Stimulated activated CD8-positive, alpha-beta memory T cell treated with anti-CD3 and anti-CD28 coated beads, Interleukin-7, amount 100 ng/mL, for 48 hours (primary cell): ENCODE results near the gene ACTR2.

Experiments used
- DNase-seq, 2 donors: peaks; one replicate each; pipeline ENCODE4 v3.0.0-alpha.2; 2020; ENCODE audit warnings: low read depth in 1 of 2; ENCODE audit errors: extremely low read depth in 1 of 2

The ACTR2 gene

DNA sequence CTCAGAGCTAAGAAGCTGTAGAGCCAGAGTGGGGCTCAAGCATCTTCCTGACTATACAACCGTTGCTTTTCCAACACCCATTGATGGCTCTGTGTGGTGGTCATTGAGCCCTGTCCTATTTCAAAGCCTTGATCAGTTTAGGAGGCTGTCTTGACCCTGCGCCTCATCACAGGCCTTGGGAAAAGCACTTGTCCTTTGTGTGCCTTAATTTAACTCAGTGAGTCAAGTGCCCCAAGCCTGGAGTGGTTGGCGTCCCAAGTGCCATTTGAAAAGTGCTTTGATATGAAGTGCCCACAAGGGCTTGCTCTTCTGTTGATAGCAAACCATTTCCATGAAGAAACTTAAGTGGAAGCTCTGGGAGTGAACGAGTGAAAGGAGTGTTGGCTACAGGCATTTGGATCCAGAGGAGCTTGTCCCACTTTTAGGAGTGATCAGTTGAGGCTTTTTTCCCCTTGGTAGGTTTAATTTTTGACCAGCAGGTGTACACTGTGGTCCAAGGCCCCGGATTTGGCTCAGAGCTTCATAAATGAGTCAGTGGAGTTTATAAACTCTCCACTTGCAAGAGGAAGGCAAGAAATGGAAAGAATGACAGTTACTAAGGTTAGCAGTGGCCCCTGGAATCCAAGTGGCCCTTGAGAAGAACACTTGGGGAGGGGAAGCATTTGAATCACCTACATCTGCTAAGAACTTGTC, 50.3 kb downstream of the ACTR2 start:
- DNase-seq: no peak

DNA sequence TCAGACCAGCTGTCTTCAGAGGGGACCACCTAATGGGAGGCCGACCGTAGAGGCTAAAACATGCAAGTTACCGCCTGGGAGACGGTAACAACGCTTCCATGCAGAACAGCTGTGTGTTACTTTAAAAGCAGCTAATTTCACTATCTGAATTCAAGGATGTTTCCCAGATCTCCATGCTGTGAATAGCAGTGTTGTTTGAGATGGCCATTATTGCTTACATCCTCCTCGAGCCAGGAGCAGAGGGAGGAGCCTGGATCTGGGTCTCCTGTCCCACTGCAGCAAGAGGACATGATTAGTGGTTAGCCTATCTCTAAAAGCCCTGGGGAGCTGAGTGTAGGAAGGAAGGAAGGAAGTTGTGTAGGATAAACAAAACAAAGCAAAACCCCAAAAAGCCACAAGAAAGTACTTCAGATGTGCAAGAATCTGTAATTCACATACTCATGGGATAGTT, 50.9 kb downstream of the ACTR2 start:
- no peak for DNase-seq

DNA sequence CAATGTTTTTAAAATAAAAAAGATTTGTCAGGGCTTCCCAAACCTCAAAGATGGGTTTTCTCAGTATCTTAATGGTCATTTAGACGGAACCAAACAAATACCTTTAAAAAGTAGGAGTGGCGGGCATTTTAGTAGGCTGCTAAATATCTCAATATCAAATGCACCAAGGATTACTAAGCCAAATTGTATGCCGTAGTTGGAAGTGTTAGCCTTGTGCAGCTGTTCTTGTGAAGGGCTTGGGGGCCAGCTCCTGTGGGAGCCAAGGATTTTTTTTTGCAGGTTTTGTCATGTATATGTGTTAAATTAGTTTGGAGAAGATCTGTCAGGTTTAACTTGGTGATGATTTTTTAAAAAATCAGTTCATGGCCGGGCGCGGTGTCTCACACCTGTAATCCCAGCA, 52.1 kb downstream of the ACTR2 start:
- DNase-seq: no peak

GRCh38 chr2:65281627-65282351, 54.2 kb downstream of the ACTR2 start:
- no peak for DNase-seq

- DNase-seq: no peak
Observed at GRCh38 chr2:65282477-65283053, 54.9 kb downstream of the ACTR2 start.

DNA sequence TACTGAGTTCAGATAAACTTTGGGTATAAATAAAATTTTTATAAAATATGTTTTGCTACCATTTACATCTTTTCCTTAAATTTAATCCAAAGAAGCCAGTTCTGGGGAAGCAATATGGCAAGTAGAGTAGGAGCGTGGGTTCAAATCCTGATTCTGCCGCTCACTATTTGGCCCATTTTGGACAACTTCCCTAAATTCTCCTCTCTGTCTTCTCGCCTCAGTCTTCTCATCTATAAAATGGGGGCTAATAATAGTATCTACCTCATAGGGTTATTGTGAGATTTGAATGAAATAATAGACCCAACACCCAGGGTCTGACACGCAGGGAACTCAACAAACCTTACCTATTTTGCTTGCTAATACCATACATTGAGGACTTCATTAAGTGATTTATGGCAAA, 59.7 kb downstream of the ACTR2 start:
- no peak for DNase-seq

DNA sequence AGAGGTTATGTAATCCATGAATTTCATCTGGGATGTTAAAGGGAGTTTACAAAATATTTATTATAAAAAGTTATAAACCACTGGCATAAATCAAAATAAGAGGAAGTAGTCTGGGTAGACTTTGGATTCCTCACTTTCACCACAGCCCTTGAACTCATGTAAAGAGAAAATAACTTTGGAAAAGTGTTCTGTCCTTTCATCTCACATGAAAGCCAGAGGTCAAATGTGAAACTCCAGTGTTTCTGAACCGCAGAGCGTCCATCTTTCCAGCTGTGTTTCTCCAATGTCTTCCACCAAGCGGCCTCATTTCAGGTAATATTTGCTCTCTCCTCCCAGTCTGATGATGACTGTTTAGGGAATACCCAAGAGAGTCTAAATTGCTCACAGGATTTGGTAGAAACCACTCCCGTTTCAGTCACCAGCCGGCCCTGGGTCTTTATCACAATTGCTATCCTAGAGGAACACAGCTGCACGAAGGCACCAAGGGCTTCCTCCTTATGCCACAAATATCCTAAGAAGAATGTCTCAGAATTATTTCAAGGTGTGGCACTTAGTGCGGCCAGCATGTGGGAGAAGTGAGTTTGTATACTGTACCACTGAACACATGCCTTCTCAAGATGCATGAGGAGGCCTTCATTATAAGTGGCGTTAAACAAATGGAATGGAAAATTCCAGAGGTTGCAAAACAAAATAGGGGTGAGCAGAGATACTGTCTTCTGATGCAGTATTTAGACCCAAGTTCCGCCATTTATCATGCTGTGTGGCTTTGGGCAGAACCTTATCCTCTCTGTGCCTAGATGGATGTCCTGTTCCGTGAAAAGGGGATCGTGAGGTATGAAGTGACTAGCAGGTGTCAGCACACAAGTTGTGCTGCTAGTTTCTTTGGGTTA, 63.8 kb downstream of the ACTR2 start:
- DNase-seq: no peak

GRCh38 chr2:65292106-65292400, 64.4 kb downstream of the ACTR2 start:
- no peak for DNase-seq

DNA sequence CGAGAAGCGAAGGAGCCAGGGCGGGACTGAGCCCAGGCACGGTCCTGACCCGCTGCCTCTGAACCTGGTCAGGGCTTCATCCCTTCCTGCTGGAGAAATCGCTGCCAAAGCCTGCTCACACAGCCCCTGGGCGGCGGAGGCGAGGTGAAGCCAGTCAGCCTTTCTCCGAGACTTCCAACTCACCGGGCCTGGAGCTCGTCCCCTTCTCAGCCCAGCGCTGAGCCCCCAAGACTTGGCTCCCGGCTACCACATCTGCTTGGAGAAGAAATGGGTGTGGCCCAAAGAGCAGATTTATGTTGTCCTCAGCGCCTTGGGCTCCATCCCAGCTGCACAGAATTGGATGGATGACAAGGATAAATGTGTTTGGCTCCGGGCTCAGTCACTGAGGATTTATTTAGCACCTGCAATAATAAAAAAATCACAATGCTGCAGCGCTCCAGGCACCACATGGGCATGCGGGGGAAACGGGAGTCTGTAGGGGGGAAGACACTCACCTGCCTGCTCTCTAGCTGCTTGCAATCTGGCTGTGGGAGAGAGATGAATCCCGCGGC, 64.9 kb downstream of the ACTR2 start:
- DNase-seq: no peak

DNA sequence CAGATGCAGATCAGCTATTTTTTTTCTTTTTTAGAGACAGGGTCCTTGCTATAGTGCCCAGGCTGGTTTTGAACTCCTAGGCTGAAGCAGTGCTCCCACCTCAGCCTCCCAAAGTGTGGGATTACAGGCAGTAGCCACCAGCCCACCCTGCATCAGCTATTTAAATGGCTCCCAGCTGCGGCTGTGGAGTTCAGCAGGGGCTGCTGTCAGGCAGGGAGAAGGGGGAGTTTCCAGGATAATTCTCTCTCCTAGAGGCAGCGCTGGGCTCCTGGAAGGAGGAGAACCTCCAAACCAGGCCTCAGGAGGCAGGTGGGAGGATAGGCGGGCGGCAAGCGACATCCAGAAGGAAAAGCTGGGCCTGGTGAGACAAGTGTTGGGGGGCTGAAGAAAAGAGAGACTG, 65.7 kb downstream of the ACTR2 start:
- no peak for DNase-seq

DNA sequence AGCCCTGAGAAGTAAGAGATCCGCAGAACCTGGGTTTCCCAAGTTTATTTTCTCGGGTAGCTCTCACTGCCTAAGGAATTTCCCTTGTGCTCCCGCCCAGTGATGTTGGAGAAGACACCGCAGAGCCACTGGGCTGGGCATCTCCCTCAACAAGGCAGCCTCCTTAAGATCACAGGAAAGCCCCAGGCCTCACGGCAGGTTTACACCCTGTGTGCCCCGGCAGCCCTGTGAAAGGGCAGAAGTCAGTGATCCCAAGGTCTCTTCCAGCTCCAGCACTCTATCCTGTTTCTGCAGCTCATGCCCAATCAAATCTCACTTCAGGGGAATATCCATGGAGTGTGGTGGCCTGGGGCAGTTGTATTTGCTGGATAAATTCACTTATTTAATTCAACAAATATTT, 66.5 kb downstream of the ACTR2 start:
- no peak for DNase-seq

DNA sequence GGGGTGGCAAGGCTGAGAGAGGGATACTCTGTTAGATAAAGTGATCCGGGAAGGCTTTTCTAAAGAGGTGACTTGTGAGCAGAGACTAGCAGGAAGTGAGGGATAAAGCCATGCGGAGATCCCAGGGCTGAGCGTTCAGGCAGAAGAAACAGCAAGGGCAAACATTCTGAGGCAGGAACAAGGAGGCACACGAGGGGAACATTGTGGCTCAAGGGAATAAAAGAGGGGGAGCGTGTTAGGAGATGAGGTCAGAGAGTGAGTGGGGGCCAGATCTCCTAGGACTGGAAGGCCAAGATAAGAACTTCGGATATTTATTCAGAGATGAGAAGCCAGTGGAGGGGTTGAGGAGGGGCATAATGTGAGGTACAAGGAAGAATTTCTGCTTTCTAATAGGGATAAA, 67.1 kb downstream of the ACTR2 start:
- no peak for DNase-seq

- no peak for DNase-seq
Observed at GRCh38 chr2:65296971-65297370, 69.3 kb downstream of the ACTR2 start.

GRCh38 chr2:65297544-65297943, 69.9 kb downstream of the ACTR2 start:
- no peak for DNase-seq

GRCh38 chr2:65298089-65298488, 70.5 kb downstream of the ACTR2 start:
- no peak for DNase-seq

- peak; percentile 41 to 76 for DNase-seq
Observed at GRCh38 chr2:65299246-65299645, 71.6 kb downstream of the ACTR2 start.

GRCh38 chr2:65300134-65300760, 72.6 kb downstream of the ACTR2 start:
- DNase-seq: no peak

DNA sequence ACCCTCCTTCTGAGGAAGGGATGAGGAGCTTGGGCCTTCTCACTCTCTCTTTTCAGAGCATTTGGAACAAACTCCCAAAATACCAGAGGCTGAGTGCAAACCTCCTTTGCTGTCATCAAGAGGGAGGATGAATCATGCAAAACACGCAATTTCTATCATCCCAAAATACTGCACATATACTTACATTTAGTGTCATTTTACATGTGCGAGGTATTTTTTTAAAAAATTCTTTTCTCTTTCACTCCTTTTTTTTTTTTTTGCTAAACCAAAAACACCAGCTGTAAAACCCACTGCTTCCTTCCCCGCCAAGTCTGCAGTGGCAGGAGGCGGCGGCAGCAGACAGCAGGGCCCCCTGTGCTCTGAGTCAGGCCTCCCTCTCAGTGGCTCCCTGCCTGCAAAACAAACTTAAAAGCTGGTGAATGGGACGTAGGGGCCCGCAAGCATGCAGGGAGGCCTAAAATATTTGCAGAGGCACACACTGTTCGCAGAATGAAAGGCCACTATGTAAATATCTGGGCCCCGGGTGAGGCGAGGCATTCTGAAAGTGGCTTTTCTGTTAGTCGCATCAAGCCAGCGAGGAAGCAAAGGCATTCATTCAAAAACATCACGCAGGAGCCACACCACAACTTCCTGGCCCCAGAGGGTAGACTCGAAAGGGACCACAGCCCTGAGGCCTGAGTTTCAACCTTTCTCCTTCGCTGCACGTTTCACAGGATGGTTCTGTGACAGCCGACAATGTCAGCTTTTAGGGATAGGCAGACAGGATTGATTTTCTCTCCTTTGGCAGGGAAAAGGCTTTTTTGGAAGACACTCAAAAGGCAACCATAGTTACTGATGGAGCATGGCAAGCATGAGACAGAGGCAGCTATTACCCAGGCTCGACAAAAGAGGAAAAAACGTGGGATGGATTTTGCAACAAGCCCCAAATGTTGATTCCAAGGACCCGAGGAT, 73.4 kb downstream of the ACTR2 start:
- peak; percentile 70 to 81 for DNase-seq

GRCh38 chr2:65305934-65306333, 78.3 kb downstream of the ACTR2 start:
- DNase-seq: no peak

DNA sequence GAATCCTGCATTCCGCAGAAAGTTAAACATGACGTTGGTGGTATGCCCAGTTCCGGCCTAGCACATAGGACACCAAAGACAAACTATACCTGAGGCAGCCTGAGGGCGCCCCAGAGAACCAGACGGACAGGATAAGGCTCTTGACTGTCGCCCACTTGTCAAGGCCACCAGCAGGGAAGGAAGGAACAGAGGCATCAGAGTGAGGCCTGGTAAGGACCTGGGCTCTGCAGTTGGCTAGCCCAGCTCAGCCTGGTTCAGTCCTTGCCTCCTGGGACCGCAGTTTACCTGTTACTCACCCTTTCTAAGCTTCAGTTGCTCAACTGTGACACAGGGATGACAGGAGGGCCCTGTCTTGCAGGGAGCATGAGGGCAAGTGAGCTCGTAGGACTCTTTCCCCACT, 82.1 kb downstream of the ACTR2 start:
- DNase-seq: no peak
